Measurements from ENCODE around the gene LHPP.

DNA sequence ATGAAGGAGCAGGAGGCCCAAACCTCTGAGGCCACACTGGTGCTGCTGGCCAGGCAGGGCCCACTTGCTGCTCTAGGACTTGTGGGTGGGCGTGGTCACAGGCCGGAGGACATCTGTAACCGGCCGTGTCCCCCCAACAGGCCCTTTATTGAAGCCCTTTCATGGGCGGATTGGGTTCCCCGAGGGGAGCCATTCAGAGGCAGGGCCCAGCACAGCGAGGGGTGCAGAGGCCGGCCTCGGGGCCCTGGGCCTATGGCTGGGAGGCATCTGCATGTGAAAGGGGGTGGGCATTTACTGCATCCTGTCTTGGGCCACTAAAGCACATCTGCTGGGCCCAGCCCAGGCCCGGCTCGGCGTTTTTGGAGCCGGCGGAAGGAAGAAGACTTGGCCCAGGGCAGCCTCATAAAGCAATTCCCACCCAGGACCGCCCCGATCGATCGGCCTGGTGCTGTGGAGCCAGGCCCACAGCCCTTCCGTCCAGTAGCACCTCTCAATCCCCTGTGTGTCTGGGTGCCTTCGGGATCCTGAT lies 8.4 kb downstream of the LHPP start:
- no peak for TF ChIP-seq NBN (IDR thresholded peaks at IDR 0.05)
- no peak for TF ChIP-seq ZBED1 (IDR thresholded peaks at IDR 0.05; ENCODE audit: borderline replicate concordance)
- no peak for TF ChIP-seq HCFC1 (IDR thresholded peaks at IDR 0.05; ENCODE audit: low read length)
- no peak for TF ChIP-seq CTCF (IDR thresholded peaks at IDR 0.05 in 2 of 3, conservative IDR thresholded peaks at IDR 0.05 in 1 of 3; ENCODE audit: control insufficient read depth in 2 of 3, extremely low read depth in 1 of 3, insufficient read depth in 1 of 3, low read depth in 3 of 3, low read length in 3 of 3)
- no peak for TF ChIP-seq ZNF207 (IDR thresholded peaks at IDR 0.05; ENCODE audit: borderline replicate concordance)
